H1 (cell line): ENCODE results near the gene C16orf89. TPM values are rescaled to one million over a fixed set of nuclear protein-coding genes. Genes with fewer than 3 reads are reported as not detected.
A peak's percentile ranks its signal among the peaks of the same experiment; 100 is the strongest.

ENCODE experiments used
- CBX5 ChIP-seq: fragments of 300-800, 300-1000 bp; sonication (generic); IDR thresholded peaks from 2 replicates; pipeline ENCODE4 v1.7.1; 2016; ENCODE audit warnings: antibody characterized with exemption, low read length, low read depth
- CEBPB ChIP-seq: IDR thresholded peaks from 2 replicates; pipeline ENCODE4 v1.6.1; 2012; ENCODE audit warnings: low read depth, low read length
- RAD21 ChIP-seq, 2 experiments: IDR thresholded peaks in 1 of 2; conservative IDR thresholded peaks in 1 of 2; 2 replicates each; pipeline ENCODE4 v1.6.1; 2011; ENCODE audit warnings: low read depth in 2 of 2, low read length in 2 of 2, improper control_type of control experiment in 1 of 2, inconsistent platforms in 1 of 2, mild to moderate bottlenecking in 1 of 2, moderate library complexity in 1 of 2
- RNF2 ChIP-seq: fragments of 200-900, 300-1000 bp; sonication (generic); IDR thresholded peaks from 2 replicates; pipeline ENCODE4 v1.7.1; 2016; ENCODE audit warnings: borderline replicate concordance, low read depth, mild to moderate bottlenecking, antibody characterized with exemption, low read length; ENCODE audit not compliant: poor library complexity, severe bottlenecking; ENCODE audit errors: missing control alignments
- TAF1 ChIP-seq: IDR thresholded peaks from 2 replicates; pipeline ENCODE4 v1.6.1; 2011; ENCODE audit warnings: mild to moderate bottlenecking, low read depth, low read length
- TBP ChIP-seq: IDR thresholded peaks from 2 replicates; pipeline ENCODE4 v1.6.1; 2011; ENCODE audit warnings: low read depth, low read length, improper control_type of control experiment
- polyA plus RNA-seq, 7 experiments: library from polyadenylated mRNA; depleted of rRNA in 3 of 7; stranded (reverse) in 5 of 7; unstranded in 2 of 7; fragments of >200 nt in 5 of 7; fragments of 200-250 nt in 2 of 7; gene quantifications; 1 replicate in 5 of 7; 2 replicates in 1 of 7; 4 replicates in 1 of 7; pipeline versions ENCODE4 v1.2.1 to v1.2.3, GENCODE V29; 2011 to 2013; ENCODE audit warnings: missing spikeins in 2 of 7, mixed read lengths in 2 of 7
- total RNA-seq: library from RNA; stranded (reverse); fragmentation: NEBNext Ultra II Directional; extraction: Animal tissue kit (Norgen Biotek cat#: 25700); gene quantifications from 2 replicates; pipeline ENCODE4 v1.2.1, GENCODE V29; 2021

C16orf89 gene
- total and polyA plus RNA-seq, 2 of the 8 experiments (the other 6 are each of a cell fraction or from before 2014, with no cell fraction given) = 6.7 to 9.9 TPM

DNA sequence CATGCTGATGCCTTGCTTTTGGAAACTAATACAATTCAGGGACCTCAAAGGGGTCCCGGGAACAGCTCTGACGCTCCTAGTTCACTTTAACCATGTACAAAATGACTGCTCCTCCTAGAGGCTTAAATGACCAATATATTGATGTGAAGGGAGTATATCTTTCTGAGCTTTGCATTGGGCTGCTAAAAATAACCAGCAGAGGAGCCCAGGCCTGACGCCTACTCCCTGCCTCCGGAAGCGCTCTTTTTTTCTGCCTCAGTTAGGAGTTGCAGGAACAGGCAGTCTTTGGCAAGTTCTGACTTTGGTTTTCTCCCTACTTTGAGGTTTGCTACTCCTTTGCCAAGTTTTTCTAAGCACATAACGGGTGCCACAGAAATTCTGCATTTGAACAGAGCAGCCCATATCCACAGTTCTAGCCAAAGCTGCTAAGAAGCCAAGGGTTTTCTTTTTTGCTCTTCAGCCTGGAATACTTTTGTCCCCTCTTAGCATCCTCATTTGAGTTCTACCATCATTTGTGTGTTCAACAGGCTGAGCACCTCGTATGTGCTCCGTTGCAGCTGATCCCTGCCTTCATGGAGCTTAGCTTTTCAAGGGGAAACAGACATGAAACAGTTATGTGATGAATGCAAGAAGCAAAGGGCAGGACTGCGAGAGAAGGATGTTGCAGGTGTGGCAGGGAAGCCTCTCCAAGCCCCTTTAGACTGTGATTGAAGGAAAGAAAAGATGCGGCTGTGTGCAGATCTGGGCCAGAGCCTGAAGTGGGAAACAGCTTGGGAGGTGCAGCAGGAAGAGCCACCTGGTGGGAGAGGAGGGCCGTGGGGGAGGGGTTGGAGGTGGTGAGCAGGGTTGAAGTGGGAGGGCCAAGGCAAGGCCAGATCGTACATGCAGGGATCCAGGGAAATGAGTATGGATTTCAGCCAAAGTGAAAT, 29.3 kb downstream of the C16orf89 start (continued):
- TF ChIP-seq RAD21 (IDR thresholded peaks at IDR 0.05 in 1 of 2, conservative IDR thresholded peaks at IDR 0.05 in 1 of 2; ENCODE audit: low read depth in 2 of 2, low read length in 2 of 2) = peak in 1 of 2 experiments; percentile 3; a peak in 1 of 4 replicates
- TF ChIP-seq CBX5 = no peak
- no peak for TF ChIP-seq TBP
- TF ChIP-seq TAF1 = 0 out of 2 replicates have a peak, but pooled peaks have one; percentile 22
- TF ChIP-seq CEBPB = no peak
- no peak for TF ChIP-seq RNF2
